Measurements from ENCODE around the gene WDTC1.

Gene WDTC1

DNA sequence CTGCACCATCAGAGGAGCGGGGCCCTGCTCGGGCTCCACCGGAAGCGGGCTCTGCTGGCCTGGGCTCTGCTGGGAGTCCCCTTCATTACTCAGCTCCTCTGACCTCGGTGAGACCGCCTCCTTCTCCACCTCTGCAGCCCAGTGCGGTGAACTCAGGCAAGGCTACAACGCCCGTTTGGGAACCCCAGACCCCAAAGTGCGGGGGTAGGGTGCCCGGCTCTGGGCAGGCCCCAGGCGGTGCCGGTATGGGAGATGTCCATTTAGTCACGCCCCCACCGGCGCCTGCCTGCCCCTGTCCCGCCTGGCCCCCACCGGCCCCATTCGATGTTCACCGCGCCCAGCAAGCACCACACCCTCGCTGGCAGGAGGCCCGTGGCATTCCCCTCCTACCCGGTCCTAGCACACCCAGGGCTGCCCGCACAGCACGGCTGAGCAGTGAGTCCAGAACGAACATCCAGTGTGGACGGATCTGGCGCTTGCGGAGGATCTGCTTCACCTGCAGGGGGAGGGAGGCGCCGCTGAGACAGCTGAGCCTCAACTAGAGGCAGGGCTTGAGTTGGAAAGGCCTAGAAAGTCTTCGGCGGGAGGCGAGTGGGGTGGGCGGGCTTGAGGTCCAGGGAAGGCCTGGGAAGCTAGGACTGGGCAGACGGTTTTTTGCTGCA lies 122.3 kb downstream of the WDTC1 start:
- DNase-seq (ENCODE audit: low spot score) = peak; percentile 46

DNA sequence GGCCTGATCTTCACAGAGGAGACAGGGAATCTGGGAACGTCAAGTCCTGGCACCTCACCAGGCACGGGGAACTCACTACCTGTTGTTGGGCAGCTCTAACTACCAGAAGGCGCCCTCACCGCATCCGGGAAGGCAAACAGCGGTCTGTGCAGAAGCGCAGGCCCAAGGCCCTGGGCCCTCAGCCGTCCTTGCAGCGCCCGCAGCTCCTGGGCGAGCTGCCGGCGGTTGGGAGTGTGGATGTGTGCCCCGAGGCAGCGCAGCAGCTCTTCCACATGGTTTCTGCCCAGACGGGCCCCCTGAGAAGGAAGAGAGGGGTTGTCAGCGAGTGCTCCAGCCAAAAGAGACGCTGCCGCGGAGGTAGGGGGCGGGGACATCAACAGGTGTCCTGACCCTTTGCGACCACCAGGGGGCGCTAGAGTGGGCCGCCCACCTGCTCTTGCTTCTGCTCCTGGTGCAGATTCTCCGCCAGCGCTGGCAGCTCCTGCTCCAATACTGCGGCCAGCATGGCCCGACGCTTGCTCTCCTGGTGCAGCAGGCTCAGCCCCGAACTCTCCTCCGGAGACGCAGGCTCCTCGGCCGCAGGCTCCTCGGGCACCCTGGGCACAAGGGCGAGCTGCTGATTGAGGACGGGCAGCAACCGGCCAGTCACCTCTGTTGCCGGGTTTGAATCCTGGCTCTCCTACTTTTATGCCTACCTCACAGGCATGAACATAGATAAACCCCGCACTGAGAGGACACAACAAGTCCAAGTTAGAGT lies 123.0 kb downstream of the WDTC1 start:
- peak; percentile 81 for DNase-seq (ENCODE audit: low spot score)

Measured in activated CD4-positive, alpha-beta T cell treated with anti-CD3 and anti-CD28 coated beads, Interleukin-2, Interleukin-4, amounts not matched to agents 100 ng/mL and 50 ng/mL, durations not matched to agents 16 hours and 8 hours (primary cell).